Mesodermal cell (in vitro differentiated cells): Measurements from ENCODE around the gene KRTAP12-4.
"Not testable (repeated sequence)": the region's sequence is repeated elsewhere in the genome, so short reads cannot be mapped to it uniquely, and the experiment has no call there.

Experiments
- H3K27ac ChIP-seq: 2 replicates; pipeline ENCODE4 v1.7.0; 2013; ENCODE audit warnings: mild to moderate bottlenecking, low read depth, low read length, moderate library complexity; ENCODE audit not compliant: severe bottlenecking
- H3K36me3 ChIP-seq: 2 replicates; pipeline ENCODE4 v1.7.1; 2013; ENCODE audit warnings: mild to moderate bottlenecking, low read length, moderate library complexity; ENCODE audit not compliant: control insufficient read depth, insufficient read depth
- H3K4me1 ChIP-seq: one replicate; pipeline ENCODE4 v1.7.1; 2013; ENCODE audit warnings: mild to moderate bottlenecking, low read length; ENCODE audit not compliant: insufficient read depth, control insufficient read depth, poor library complexity, severe bottlenecking
- H3K4me3 ChIP-seq: 2 replicates; pipeline ENCODE4 v1.7.0; 2013; ENCODE audit warnings: low read length, control low read depth, mild to moderate bottlenecking; ENCODE audit not compliant: insufficient read depth, poor library complexity, severe bottlenecking; ENCODE audit errors: extremely low read depth
- H3K9me3 ChIP-seq: 2 replicates; pipeline ENCODE4 v1.7.1; 2013; ENCODE audit warnings: mild to moderate bottlenecking, low read length, moderate library complexity; ENCODE audit not compliant: control insufficient read depth
- WGBS, 2 experiments: methylation state at CpG; one replicate each; pipeline ENCODE4 v1.1.5; 2013; ENCODE audit warnings: missing lambda C conversion rate in 2 of 2; ENCODE audit not compliant: insufficient coverage in 2 of 2; 5-methylcytosine and 5-hydroxymethylcytosine counted together

KRTAP12-4 gene

DNA sequence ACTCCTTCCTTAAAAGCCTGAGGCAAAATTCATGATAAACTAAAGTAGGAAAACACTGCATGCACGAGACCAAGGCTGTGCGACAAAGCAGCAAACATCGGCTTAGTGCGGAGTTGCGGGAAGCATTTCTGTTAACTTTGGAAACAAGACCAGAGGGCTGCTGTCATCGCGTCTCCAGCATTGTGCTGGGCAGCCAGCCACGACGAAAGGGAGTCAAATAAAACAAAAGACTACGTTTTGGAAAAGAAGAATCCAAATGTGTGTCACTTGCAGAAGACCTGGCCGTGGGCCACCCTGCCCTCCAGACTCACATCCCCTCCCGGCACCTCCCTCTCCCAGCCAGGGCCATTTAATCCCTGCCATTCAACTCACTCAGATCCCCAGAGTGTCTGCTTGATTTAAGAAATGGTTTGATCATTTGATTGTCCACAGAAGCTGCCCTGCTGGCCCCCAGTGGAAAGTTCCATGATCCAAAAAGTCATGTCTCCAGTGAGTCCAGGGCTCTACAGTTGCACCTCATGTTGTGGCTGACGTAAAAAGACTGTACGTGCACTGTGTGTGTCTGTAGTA is 10.6 kb downstream of the KRTAP12-4 start:
- peaks cover 18% of the 10 kb centered on the region for H3K9me3 ChIP-seq
- H3K4me3 ChIP-seq: no peak overlapping the region
- WGBS, 2 experiments: 88 to 94% methylated on average over 10 to 12 of the region's 14 CpGs

DNA sequence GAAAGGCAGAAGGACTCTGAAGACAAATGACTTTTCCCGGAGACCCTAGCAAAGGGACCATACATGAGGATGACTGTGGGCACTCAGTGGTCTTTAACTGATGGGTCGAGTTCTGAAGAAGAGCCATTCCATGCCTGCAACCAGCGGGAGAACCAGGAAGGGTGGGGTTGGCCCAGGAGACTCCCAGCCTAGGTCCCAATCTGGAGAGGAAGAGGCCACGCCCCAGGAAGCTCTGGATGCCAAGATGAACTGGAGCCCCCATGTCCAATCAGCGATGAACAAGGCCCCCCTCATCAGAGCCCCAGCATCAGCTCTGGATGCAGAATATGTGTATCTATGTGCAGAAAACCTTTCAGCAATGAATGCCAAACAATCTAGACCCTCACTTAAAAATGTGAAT is 13.7 kb downstream of the KRTAP12-4 start:
- Histone ChIP-seq H3K36me3 (no peaks in the 10 kb centered on the region), H3K4me1 (no peaks in the 10 kb centered on the region), H3K9me3 (peaks cover 18% of the 10 kb centered on the region), H3K27ac (no peak overlapping the region), H3K4me3 (no peak overlapping the region)
- WGBS, 2 experiments: 90 to 98% methylated on average over 4 to 5 of the region's 5 CpGs

More for the DNA sequence above, 10.6 kb downstream of the KRTAP12-4 start:
- Histone ChIP-seq H3K27ac (no peak overlapping the region), H3K36me3 (no peaks in the 10 kb centered on the region), H3K4me1 (no peaks in the 10 kb centered on the region)

GRCh38 chr21:44639331-44639655 is 15.2 kb downstream of the KRTAP12-4 start:
- peaks cover 10% of the 10 kb centered on the region for H3K9me3 ChIP-seq
- WGBS, 2 experiments: 94 to 97% methylated on average over 12 of the region's 12 CpGs
- H3K4me3 ChIP-seq: no peak overlapping the region
- no peaks in the 10 kb centered on the region for H3K36me3 ChIP-seq
- H3K4me1 ChIP-seq: no peaks in the 10 kb centered on the region
- no peak overlapping the region for H3K27ac ChIP-seq

- H3K9me3 ChIP-seq, H3K4me3 ChIP-seq, H3K27ac ChIP-seq, H3K36me3 ChIP-seq, H3K4me1 ChIP-seq: not testable (repeated sequence)
- 89 to 94% methylated on average over 12 of the region's 21 CpGs for WGBS, 2 experiments
Observed at GRCh38 chr21:44638506-44639330, 15.7 kb downstream of the KRTAP12-4 start.

DNA sequence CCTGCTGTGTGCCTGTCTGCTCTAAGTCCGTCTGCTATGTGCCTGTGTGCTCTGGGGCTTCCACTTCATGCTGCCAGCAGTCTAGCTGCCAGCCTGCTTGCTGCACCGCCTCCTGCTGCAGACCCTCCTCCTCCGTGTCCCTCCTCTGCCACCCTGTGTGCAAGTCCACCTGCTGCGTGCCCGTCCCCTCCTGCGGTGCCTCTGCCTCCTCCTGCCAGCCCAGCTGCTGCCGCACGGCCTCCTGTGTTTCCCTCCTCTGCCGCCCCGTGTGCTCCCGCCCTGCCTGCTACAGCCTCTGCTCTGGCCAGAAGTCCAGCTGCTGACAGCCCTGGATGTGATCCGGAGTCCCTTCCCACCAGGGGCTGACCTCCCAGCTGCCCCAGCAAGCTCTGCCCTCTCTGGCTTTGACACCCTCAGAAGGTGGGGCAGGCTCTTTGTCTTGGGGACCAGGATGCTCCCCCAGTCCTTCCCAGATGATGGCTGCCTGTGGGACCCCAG is 16.6 kb downstream of the KRTAP12-4 start:
- not testable (repeated sequence) for H3K27ac ChIP-seq, H3K36me3 ChIP-seq, H3K4me1 ChIP-seq, H3K9me3 ChIP-seq, H3K4me3 ChIP-seq
- WGBS, 2 experiments: 85 to 88% methylated on average over 2 to 6 of the region's 12 CpGs

DNA sequence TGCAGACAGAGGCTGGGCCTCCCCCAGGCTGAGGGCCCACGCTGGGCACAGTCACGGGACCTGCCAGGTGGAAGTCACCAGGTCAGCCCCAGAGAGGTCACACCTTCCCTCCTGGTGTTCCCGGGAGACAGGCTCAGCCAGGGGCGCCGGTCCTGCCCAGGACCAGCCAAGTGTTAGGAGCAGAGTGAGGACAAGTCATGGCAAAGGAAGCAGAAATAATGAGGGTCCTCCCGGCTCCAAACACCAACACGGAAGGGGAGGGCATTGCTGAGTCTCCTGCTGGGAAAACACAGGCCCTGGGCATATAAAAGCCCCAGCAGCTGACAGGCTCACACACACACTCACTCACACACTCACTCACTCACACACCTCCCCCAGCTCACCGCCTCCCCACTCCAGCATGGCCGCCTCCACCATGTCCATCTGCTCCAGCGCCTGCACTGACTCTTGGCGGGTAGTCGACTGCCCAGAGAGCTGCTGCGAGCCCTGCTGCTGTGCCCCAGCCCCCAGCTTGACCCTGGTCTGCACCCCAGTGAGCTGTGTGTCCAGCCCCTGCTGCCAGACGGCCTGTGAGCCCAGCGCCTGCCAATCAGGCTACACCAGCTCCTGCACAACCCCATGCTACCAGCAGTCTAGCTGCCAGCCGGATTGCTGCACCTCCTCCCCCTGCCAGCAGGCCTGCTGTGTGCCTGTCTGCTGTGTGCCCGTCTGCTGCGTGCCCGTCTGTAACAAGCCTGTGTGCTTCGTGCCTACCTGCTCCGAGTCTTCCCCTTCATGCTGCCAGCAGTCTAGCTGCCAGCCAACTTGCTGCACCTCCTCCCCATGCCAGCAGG is 17.2 kb downstream of the KRTAP12-4 start, which contains the start of gene KRTAP10-10:
KRTAP10-10 (plus strand) TSS at position 339 of the 833 bp plus-strand sequence; CDS start at position 401, 62 bp downstream.
- Histone ChIP-seq H3K27ac (no peak within 1 kb of the TSS), H3K36me3 (no peaks in the 10 kb centered on the region), H3K9me3 (peaks cover 7% of the 10 kb centered on the region), H3K4me3 (no peak within 1 kb of the TSS), H3K4me1 (no peaks in the 10 kb centered on the region)
- 71 to 76% methylated on average over 15 to 20 of the region's 21 CpGs for WGBS, 2 experiments

GRCh38 chr21:44636209-44637017 is 18.0 kb downstream of the KRTAP12-4 start:
- Histone ChIP-seq H3K27ac (no peak overlapping the region), H3K4me1 (no peaks in the 10 kb centered on the region), H3K9me3 (peaks cover 9% of the 10 kb centered on the region), H3K36me3 (no peaks in the 10 kb centered on the region), H3K4me3 (no peak overlapping the region)
- 86 to 93% methylated on average over 11 to 14 of the region's 15 CpGs for WGBS, 2 experiments

DNA sequence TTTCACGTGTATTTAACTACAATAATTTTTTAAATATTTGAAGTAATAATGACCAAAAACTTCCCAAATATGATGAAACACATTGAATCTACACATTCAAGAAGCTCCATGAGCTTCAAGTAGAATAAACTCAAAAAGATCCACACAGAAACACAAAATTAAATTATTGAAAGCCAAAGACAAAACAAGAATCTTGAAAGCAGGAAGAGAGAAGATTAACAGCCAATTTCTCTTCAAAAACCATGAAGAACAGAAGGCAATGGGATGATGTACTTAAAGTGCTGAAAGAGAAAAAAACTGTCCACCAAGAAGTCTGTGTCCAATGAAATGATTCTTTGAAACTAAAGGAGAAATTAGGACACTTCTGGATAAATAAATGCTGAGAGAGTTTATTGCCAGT is 22.4 kb downstream of the KRTAP12-4 start:
- no CpG with 5 or more reads among the region's 1 CpG for WGBS, 2 experiments
- Histone ChIP-seq H3K9me3 (peaks cover 3% of the 10 kb centered on the region), H3K4me3 (no peak overlapping the region), H3K4me1 (no peaks in the 10 kb centered on the region), H3K27ac (no peak overlapping the region), H3K36me3 (no peaks in the 10 kb centered on the region)

- no peaks in the 10 kb centered on the region for H3K4me1 ChIP-seq
- no peaks in the 10 kb centered on the region for H3K36me3 ChIP-seq
- 100% methylated on average over 2 of the region's 2 CpGs; no CpG with 5 or more reads in 1 of the 2 experiments for WGBS, 2 experiments
- peaks cover 7% of the 10 kb centered on the region for H3K9me3 ChIP-seq
- no peak overlapping the region for H3K27ac ChIP-seq
- no peak overlapping the region for H3K4me3 ChIP-seq
Observed at GRCh38 chr21:44630440-44630839, 24.0 kb downstream of the KRTAP12-4 start.
